Right renal cortex interstitium (tissue), 3 donors: ENCODE results near the gene MAMDC4. TPM values are rescaled to one million over a fixed set of nuclear protein-coding genes. Genes with fewer than 3 reads are reported as not detected.
"Not testable (repeated sequence)": the region's sequence is repeated elsewhere in the genome, so short reads cannot be mapped to it uniquely, and the experiment has no call there.

ENCODE experiments used
- DNase-seq, 3 donors: peaks; one replicate each; pipeline ENCODE4 v3.0.0-alpha.2; 2013; ENCODE audit warnings: low read depth in 3 of 3, low spot score in 2 of 3
- polyA plus RNA-seq, 3 donors: library from polyadenylated mRNA; unstranded; fragments of 120-200 nt; gene quantifications; one replicate each; pipeline ENCODE4 v1.2.1, GENCODE V29; 2013; ENCODE audit not compliant: insufficient read length in 3 of 3

MAMDC4 gene
- polyA plus RNA-seq, 3 donors: 3.1 to 4.6 (median 4.3) TPM

GRCh38 chr9:136824496-136825225 is 27.5 kb upstream of the MAMDC4 start:
- DNase-seq: no peak

- DNase-seq: no peak
These were observed 26.6 kb upstream of the MAMDC4 start for GRCh38 chr9:136825295-136826187.

GRCh38 chr9:136826188-136826541 is 26.0 kb upstream of the MAMDC4 start:
- no peak for DNase-seq

- DNase-seq: no peak
These were observed 25.2 kb upstream of the MAMDC4 start for GRCh38 chr9:136826703-136827582.

- DNase-seq: no peak
These were observed 24.2 kb upstream of the MAMDC4 start for GRCh38 chr9:136827794-136828473.

GRCh38 chr9:136828474-136829140 is 23.5 kb upstream of the MAMDC4 start:
- DNase-seq: no peak

GRCh38 chr9:136829412-136829811 is 22.7 kb upstream of the MAMDC4 start:
- no peak for DNase-seq

- no peak for DNase-seq
These were observed 21.9 kb upstream of the MAMDC4 start for GRCh38 chr9:136829981-136830885.

GRCh38 chr9:136831002-136831719 is 21.0 kb upstream of the MAMDC4 start:
- no peak for DNase-seq

GRCh38 chr9:136831720-136832104 is 20.4 kb upstream of the MAMDC4 start:
- no peak for DNase-seq

- DNase-seq: no peak
These were observed 19.6 kb upstream of the MAMDC4 start for GRCh38 chr9:136832581-136832980.

- not testable (repeated sequence) for DNase-seq
These were observed 18.6 kb upstream of the MAMDC4 start for GRCh38 chr9:136833381-136834048.

- no peak for DNase-seq
These were observed 16.8 kb upstream of the MAMDC4 start for GRCh38 chr9:136835162-136835931.

- DNase-seq: no peak
These were observed 15.9 kb upstream of the MAMDC4 start for GRCh38 chr9:136835932-136836904.

GRCh38 chr9:136837146-136837855 is 14.8 kb upstream of the MAMDC4 start:
- DNase-seq: no peak
